Astrocyte (in vitro differentiated cells and primary cell): ENCODE measurements around the gene ARFGAP2. TPM values are rescaled to one million over a fixed set of nuclear protein-coding genes. Genes with fewer than 3 reads are reported as not detected.

ENCODE experiments used
- DNase-seq: peaks from one replicate; pipeline ENCODE4 v3.0.0-alpha.2; 2010; ENCODE audit warnings: low read depth
- FAIRE-seq: peaks from 2 replicates; lab custom pipeline; 2011; peaks lifted over from hg19 to GRCh38; lab: Jason Lieb, UNC
- H2AFZ ChIP-seq: 2 replicates; pipeline ENCODE4 v1.6.0; 2012; ENCODE audit warnings: low read depth, low read length, inconsistent platforms
- H3K27ac ChIP-seq: 2 replicates; pipeline ENCODE4 v1.5.1; 2011; ENCODE audit warnings: low read depth, low read length, inconsistent platforms
- H3K27me3 ChIP-seq: 2 replicates; pipeline ENCODE4 v1.6.0; 2011; ENCODE audit warnings: low read length, inconsistent platforms; ENCODE audit not compliant: insufficient read depth
- H3K36me3 ChIP-seq: 2 replicates; pipeline ENCODE4 v1.5.1; 2011; ENCODE audit warnings: low read length, inconsistent platforms; ENCODE audit not compliant: insufficient read depth
- H3K4me1 ChIP-seq: 2 replicates; pipeline ENCODE4 v1.5.1; 2011; ENCODE audit warnings: low read length, inconsistent platforms; ENCODE audit not compliant: insufficient read depth
- H3K4me2 ChIP-seq: 2 replicates; pipeline ENCODE4 v1.6.0; 2012; ENCODE audit warnings: low read length, inconsistent platforms
- H3K4me3 ChIP-seq: 2 replicates; pipeline ENCODE4 v1.5.1; 2011; ENCODE audit warnings: low read depth, mild to moderate bottlenecking, low read length, inconsistent platforms; ENCODE audit not compliant: insufficient read depth
- H3K79me2 ChIP-seq: 2 replicates; pipeline ENCODE4 v1.6.0; 2012; ENCODE audit warnings: mild to moderate bottlenecking, low read length, inconsistent platforms; ENCODE audit not compliant: insufficient read depth
- H3K9ac ChIP-seq: 2 replicates; pipeline ENCODE4 v1.6.0; 2012; ENCODE audit warnings: mild to moderate bottlenecking, low read length, inconsistent platforms
- H3K9me3 ChIP-seq: 2 replicates; pipeline ENCODE4 v1.5.1; 2012; ENCODE audit warnings: low read depth, mild to moderate bottlenecking, low read length, inconsistent platforms; ENCODE audit not compliant: insufficient read depth
- H4K20me1 ChIP-seq: 2 replicates; pipeline ENCODE4 v1.6.0; 2012; ENCODE audit warnings: low read length, inconsistent platforms; ENCODE audit not compliant: insufficient read depth
- H3K27ac Mint-ChIP-seq: one replicate; pipeline ENCODE4 v1.8.0; 2021; ENCODE audit warnings: mild to moderate bottlenecking, mixed read lengths; ENCODE audit not compliant: unreplicated experiment
- H3K27me3 Mint-ChIP-seq: one replicate; pipeline ENCODE4 v1.8.0; 2021; ENCODE audit warnings: low read depth, mixed read lengths; ENCODE audit not compliant: unreplicated experiment
- H3K36me3 Mint-ChIP-seq: one replicate; pipeline ENCODE4 v1.8.0; 2021; ENCODE audit warnings: low read depth, mixed read lengths; ENCODE audit not compliant: unreplicated experiment
- H3K4me1 Mint-ChIP-seq: one replicate; pipeline ENCODE4 v1.8.0; 2021; ENCODE audit warnings: low read depth, mixed read lengths; ENCODE audit not compliant: unreplicated experiment
- H3K4me3 Mint-ChIP-seq: one replicate; pipeline ENCODE4 v1.8.0; 2021; ENCODE audit warnings: mild to moderate bottlenecking, moderate library complexity, mixed read lengths; ENCODE audit not compliant: unreplicated experiment
- H3K9me3 Mint-ChIP-seq: one replicate; pipeline ENCODE4 v1.8.0; 2021; ENCODE audit warnings: mild to moderate bottlenecking, mixed read lengths; ENCODE audit not compliant: unreplicated experiment
- CTCF ChIP-seq: IDR thresholded peaks from 2 replicates; pipeline ENCODE4 v1.5.1; 2011; ENCODE audit warnings: low read depth, mild to moderate bottlenecking, inconsistent platforms, low read length, moderate library complexity; ENCODE audit not compliant: insufficient read depth
- EZH2 ChIP-seq: IDR thresholded peaks from 2 replicates; pipeline ENCODE4 v1.6.1; 2012; ENCODE audit warnings: mild to moderate bottlenecking, low read length, inconsistent platforms; ENCODE audit not compliant: insufficient read depth
- total RNA-seq: library from RNA; stranded (reverse); gene quantifications from 2 replicates; pipeline ENCODE4 v1.2.1, GENCODE V29; 2021

The ARFGAP2 gene
- total RNA-seq, 1 donor from 2014 or later = 51.0 TPM

GRCh38 chr11:47132490-47132889 lies 44.2 kb downstream of the ARFGAP2 start:
- TF ChIP-seq CTCF (no peak), EZH2 (no peak)
- H3K27me3 Mint-ChIP-seq = no peaks in the 10 kb centered on the region
- Histone ChIP-seq H3K79me2 (no peaks in the 10 kb centered on the region), H3K27me3 (no peaks in the 10 kb centered on the region), H2AFZ (no peak overlapping the region), H4K20me1 (no peaks in the 10 kb centered on the region), H3K9ac (no peak overlapping the region), H3K9me3 (no peaks in the 10 kb centered on the region), H3K36me3 (no peaks in the 10 kb centered on the region), H3K4me3 (no peak overlapping the region), H3K27ac (no peak overlapping the region), H3K4me1 (no peaks in the 10 kb centered on the region), H3K4me2 (no peak overlapping the region)
- H3K36me3 Mint-ChIP-seq = peaks cover 3% of the 10 kb centered on the region
- DNase-seq (no peak), FAIRE-seq (no peak)
- H3K9me3 Mint-ChIP-seq = no peaks in the 10 kb centered on the region
- no peak overlapping the region for H3K27ac Mint-ChIP-seq
- no peak overlapping the region for H3K4me3 Mint-ChIP-seq
- peaks cover 6% of the 10 kb centered on the region for H3K4me1 Mint-ChIP-seq

- Histone ChIP-seq H3K27me3 (no peaks in the 10 kb centered on the region), H3K9ac (no peak overlapping the region), H3K27ac (no peak overlapping the region), H3K9me3 (no peaks in the 10 kb centered on the region), H3K4me1 (no peaks in the 10 kb centered on the region), H3K36me3 (no peaks in the 10 kb centered on the region), H2AFZ (no peak overlapping the region), H4K20me1 (no peaks in the 10 kb centered on the region), H3K4me3 (no peak overlapping the region), H3K79me2 (no peaks in the 10 kb centered on the region), H3K4me2 (no peak overlapping the region)
- H3K9me3 Mint-ChIP-seq = no peaks in the 10 kb centered on the region
- no peak for FAIRE-seq
- peaks cover 6% of the 10 kb centered on the region for H3K4me1 Mint-ChIP-seq
- no peaks in the 10 kb centered on the region for H3K36me3 Mint-ChIP-seq
- no peak for DNase-seq
- no peak overlapping the region for H3K4me3 Mint-ChIP-seq
- H3K27ac Mint-ChIP-seq = no peak overlapping the region
- H3K27me3 Mint-ChIP-seq = no peaks in the 10 kb centered on the region
- TF ChIP-seq EZH2 (no peak), CTCF (no peak)
Measured at GRCh38 chr11:47131136-47131535, 45.5 kb downstream of the ARFGAP2 start.

GRCh38 chr11:47130543-47130942 lies 46.1 kb downstream of the ARFGAP2 start:
- Histone ChIP-seq H2AFZ (no peak overlapping the region), H4K20me1 (no peaks in the 10 kb centered on the region), H3K4me2 (no peak overlapping the region), H3K79me2 (no peaks in the 10 kb centered on the region), H3K4me3 (no peak overlapping the region), H3K9ac (no peak overlapping the region), H3K36me3 (no peaks in the 10 kb centered on the region), H3K9me3 (no peaks in the 10 kb centered on the region), H3K4me1 (no peaks in the 10 kb centered on the region), H3K27ac (no peak overlapping the region), H3K27me3 (no peaks in the 10 kb centered on the region)
- peaks cover 6% of the 10 kb centered on the region for H3K4me1 Mint-ChIP-seq
- H3K4me3 Mint-ChIP-seq = no peak overlapping the region
- FAIRE-seq (no peak), DNase-seq (no peak)
- TF ChIP-seq EZH2 = no peak
- TF ChIP-seq CTCF = no peak
- no peak overlapping the region for H3K27ac Mint-ChIP-seq
- H3K36me3 Mint-ChIP-seq = no peaks in the 10 kb centered on the region
- no peaks in the 10 kb centered on the region for H3K9me3 Mint-ChIP-seq
- no peaks in the 10 kb centered on the region for H3K27me3 Mint-ChIP-seq
